ENCODE data around the gene MEI1. TPM values are rescaled to one million over a fixed set of nuclear protein-coding genes. Genes with fewer than 3 reads are reported as not detected.
"Not testable (repeated sequence)": the region's sequence is repeated elsewhere in the genome, so short reads cannot be mapped to it uniquely, and the experiment has no call there.

Gene MEI1
- total RNA-seq, 6 donors from 2014 or later, result 0.89 to 20.7 (median 5.7) TPM

DNA sequence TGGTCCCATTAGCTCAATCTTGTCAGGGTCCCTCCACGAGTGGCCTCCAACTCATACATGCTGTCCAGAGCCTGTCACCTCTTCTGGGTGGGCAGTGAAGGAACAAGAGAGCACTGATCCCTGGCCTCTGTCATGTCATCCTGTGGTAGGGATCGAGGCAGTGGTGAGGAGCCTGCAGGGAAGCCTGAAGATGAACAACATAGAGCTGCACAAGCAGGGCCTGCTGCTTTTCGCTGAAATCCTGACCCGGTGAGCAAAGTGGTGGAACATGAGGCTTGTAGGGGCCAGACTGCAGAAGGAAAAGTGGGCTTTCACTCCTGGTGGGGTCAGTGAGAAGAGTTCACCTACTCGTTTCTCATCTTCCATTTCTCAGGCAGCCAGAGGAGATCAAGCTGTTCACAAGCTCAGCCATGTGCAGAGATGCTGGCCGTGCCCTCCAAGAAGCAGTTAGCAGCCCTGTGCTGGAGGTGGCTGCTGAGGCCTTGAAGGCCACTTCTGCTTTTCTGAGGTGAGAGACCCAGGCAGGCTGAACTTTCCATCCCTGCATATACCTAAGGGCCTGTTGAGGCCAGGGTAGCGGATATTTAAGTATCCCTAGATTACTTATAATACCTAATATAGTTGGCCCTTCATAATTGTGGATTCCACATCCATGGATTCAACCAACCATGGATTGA lies 32.9 kb downstream of the MEI1 start:
- no peaks in the 10 kb centered on the region for H3K9me3 ChIP-seq
- DNase-seq (no peak), ATAC-seq (ENCODE audit: low FRiP score in 2 of 2) (peak in 1 of 2 donors; percentile 13)
- TF ChIP-seq CTCF (IDR thresholded peaks at IDR 0.05) (no peak), EP300 (IDR thresholded peaks at IDR 0.05) (no peak)
- H3K4me3 ChIP-seq, result no peak overlapping the region
- 91 to 94% methylated on average over 7 of the region's 7 CpGs for WGBS, 2 donors
- no peaks in the 10 kb centered on the region for H3K27me3 ChIP-seq
- no peaks in the 10 kb centered on the region for H3K36me3 ChIP-seq
- no peak overlapping the region for H3K27ac ChIP-seq
- H3K4me1 ChIP-seq, result no peaks in the 10 kb centered on the region

DNA sequence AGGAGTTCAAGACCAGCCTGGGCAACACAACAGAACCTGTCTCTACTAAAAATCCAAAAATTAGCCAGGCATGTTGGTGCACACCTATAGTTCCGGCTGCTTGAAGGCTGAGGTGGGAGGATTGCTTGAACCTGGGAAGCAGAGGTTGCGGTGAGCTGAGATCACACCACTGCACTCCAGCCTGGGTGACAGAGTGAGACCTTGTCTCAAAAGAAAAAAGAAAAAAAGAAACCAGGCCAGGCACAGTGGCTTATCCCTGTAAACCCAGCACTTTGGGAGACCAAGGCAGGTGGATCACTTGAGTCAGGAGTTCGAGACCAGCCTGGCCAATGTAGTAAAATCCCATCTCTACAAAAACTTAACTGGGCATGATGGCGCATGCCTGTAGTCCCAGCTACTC lies 33.9 kb downstream of the MEI1 start:
- not testable (repeated sequence) for H3K4me3 ChIP-seq; DNase-seq; ATAC-seq (ENCODE audit: low FRiP score in 2 of 2); H3K27me3 ChIP-seq; H3K9me3 ChIP-seq; H3K4me1 ChIP-seq; H3K27ac ChIP-seq; H3K36me3 ChIP-seq
- 93 to 98% methylated on average over 4 of the region's 4 CpGs for WGBS, 2 donors

DNA sequence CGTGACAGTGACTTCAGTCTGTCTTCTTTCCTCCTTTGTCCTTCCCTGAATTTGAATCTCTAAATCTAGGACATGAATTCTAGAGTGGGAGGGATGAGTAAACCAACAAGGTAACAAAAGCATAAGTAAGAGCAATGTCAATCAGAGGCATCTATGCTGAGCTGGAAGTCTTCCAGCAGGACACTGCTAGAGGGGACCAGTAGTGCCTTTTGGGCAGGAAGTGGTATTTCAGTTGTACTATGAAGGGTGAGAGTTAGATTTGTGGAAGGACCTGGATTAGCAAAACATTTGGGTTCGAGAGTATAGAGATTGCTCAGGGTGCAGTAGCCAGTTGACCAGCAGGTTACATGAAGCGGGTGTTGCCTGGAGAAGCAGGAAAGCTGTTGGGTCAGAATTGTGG lies 40.3 kb downstream of the MEI1 start:
- Histone ChIP-seq H3K4me1 (no peaks in the 10 kb centered on the region), H3K27ac (no peak overlapping the region), H3K9me3 (no peaks in the 10 kb centered on the region), H3K4me3 (no peak overlapping the region), H3K36me3 (no peaks in the 10 kb centered on the region), H3K27me3 (no peaks in the 10 kb centered on the region)
- ATAC-seq (ENCODE audit: low FRiP score in 2 of 2), result no peak
- DNase-seq, result no peak
- no peak for TF ChIP-seq POLR2A (IDR thresholded peaks at IDR 0.05)
- no peak for TF ChIP-seq POLR2AphosphoS5 (IDR thresholded peaks at IDR 0.05)
- no peak for TF ChIP-seq EP300 (IDR thresholded peaks at IDR 0.05)
- TF ChIP-seq CTCF (IDR thresholded peaks at IDR 0.05), result no peak
- 92 to 93% methylated on average over 3 of the region's 3 CpGs for WGBS, 2 donors

DNA sequence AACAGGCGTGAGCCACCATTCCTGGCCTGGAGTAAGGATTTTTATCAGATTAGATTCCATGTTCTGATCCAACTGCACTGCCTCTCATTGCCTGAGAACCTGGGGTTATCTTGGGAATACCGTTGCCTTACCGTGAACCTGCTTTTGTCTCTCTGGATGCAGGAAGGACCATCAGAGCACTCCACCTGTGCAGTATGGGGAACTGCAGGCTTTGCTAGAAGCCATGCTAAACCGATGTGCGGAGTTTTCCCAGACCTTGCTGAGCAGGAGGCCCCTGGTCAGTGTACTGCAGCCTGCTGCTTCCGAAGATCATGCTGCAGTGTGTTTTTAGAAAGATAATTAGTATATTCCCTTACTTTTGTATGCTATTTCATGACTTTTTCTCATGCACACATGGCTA lies 43.6 kb downstream of the MEI1 start:
- H3K4me3 ChIP-seq, result no peak overlapping the region

DNA sequence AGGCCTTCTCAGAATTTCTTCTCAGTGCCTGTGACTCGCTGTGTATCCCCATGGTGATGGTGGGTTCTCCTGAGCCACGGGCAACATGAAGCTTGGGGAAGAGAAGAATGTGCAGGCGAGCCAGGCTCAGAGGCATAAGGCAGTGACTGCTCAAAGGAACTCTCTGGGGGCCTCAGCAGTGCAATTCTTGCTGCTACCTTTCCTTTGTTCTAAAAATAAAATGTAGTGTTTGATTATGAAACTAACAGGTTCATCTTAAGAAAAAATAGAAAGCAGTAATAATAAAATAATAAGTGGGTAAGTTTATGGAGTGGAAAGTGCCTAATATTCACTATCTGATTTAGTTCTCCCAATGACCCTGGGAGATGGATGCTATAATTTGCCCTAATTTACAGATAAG lies 46.7 kb downstream of the MEI1 start:
- no peak overlapping the region for H3K27ac ChIP-seq
- H3K4me1 ChIP-seq, result peaks cover 0 to 5% (median 0%) of the 10 kb centered on the region in 4 donors
- no peaks in the 10 kb centered on the region for H3K9me3 ChIP-seq
- TF ChIP-seq CTCF (IDR thresholded peaks at IDR 0.05) (no peak), POLR2AphosphoS5 (IDR thresholded peaks at IDR 0.05) (no peak), POLR2A (IDR thresholded peaks at IDR 0.05) (no peak)
- H3K27me3 ChIP-seq, result no peaks in the 10 kb centered on the region
- DNase-seq (no peak), ATAC-seq (ENCODE audit: low FRiP score in 2 of 2) (no peak)
- 61 to 71% methylated on average over 3 of the region's 3 CpGs for WGBS, 2 donors
- H3K4me3 ChIP-seq, result no peak overlapping the region
- no peaks in the 10 kb centered on the region for H3K36me3 ChIP-seq

More for the DNA sequence above, 43.6 kb downstream of the MEI1 start:
- Histone ChIP-seq H3K9me3 (no peaks in the 10 kb centered on the region), H3K27ac (no peak overlapping the region), H3K4me1 (peaks cover 0 to 5% (median 0%) of the 10 kb centered on the region in 4 donors), H3K27me3 (no peaks in the 10 kb centered on the region), H3K36me3 (no peaks in the 10 kb centered on the region)
- ATAC-seq (ENCODE audit: low FRiP score in 2 of 2) (no peak), DNase-seq (no peak)
- TF ChIP-seq POLR2AphosphoS5 (IDR thresholded peaks at IDR 0.05), result no peak
- TF ChIP-seq EP300 (IDR thresholded peaks at IDR 0.05), result no peak
- no peak for TF ChIP-seq CTCF (IDR thresholded peaks at IDR 0.05)
- TF ChIP-seq POLR2A (IDR thresholded peaks at IDR 0.05), result no peak
- 51 to 68% methylated on average over 6 of the region's 6 CpGs for WGBS, 2 donors

All from upper lobe of left lung (tissue), 6 donors.